Thymus (tissue), 11 donors: Measurements from ENCODE around the gene PEX6. TPM values are rescaled to one million over a fixed set of nuclear protein-coding genes. Genes with fewer than 3 reads are reported as not detected.
"Not testable (repeated sequence)": the region's sequence is repeated elsewhere in the genome, so short reads cannot be mapped to it uniquely, and the experiment has no call there.

Source experiments
- DNase-seq, 9 donors: peaks; one replicate each; pipeline ENCODE4 v3.0.0-alpha.2; 2013; ENCODE audit warnings: low spot score in 9 of 9, low read depth in 6 of 9, missing footprints in 1 of 9
- H3K27ac ChIP-seq, 2 donors: one replicate each; pipeline ENCODE4 v1.5.1; 2013; ENCODE audit warnings: control low read depth in 1 of 2, low read depth in 1 of 2, low read length in 1 of 2, mild to moderate bottlenecking in 1 of 2, moderate library complexity in 1 of 2
- H3K27me3 ChIP-seq, 2 donors: one replicate each; pipeline ENCODE4 v1.5.1; 2013; ENCODE audit warnings: low read length in 1 of 2; ENCODE audit not compliant: control insufficient read depth in 2 of 2, insufficient read depth in 1 of 2
- H3K36me3 ChIP-seq, 2 donors: one replicate each; pipeline ENCODE4 v1.5.1; 2013; ENCODE audit warnings: low read length in 1 of 2, mild to moderate bottlenecking in 1 of 2, moderate library complexity in 1 of 2; ENCODE audit not compliant: control insufficient read depth in 2 of 2, insufficient read depth in 2 of 2
- H3K4me1 ChIP-seq, 2 donors: one replicate each; pipeline ENCODE4 v1.5.1; 2013; ENCODE audit warnings: low read length in 2 of 2; ENCODE audit not compliant: control insufficient read depth in 2 of 2, insufficient read depth in 2 of 2
- H3K4me3 ChIP-seq, 2 donors: one replicate each; pipeline ENCODE4 v1.5.1; 2013; ENCODE audit warnings: low read length in 2 of 2, control low read depth in 1 of 2, mild to moderate bottlenecking in 1 of 2
- H3K9me3 ChIP-seq, 2 donors: one replicate each; pipeline ENCODE4 v1.5.1; 2013; ENCODE audit warnings: low read length in 1 of 2, mild to moderate bottlenecking in 1 of 2; ENCODE audit not compliant: control insufficient read depth in 2 of 2, insufficient read depth in 1 of 2
- WGBS: extraction: QIAGEN DNeasy Blood & Tissue Kit; methylation state at CpG from one replicate; pipeline ENCODE4 v1.1.7; 2013; 5-methylcytosine and 5-hydroxymethylcytosine counted together
- polyA plus RNA-seq: library from polyadenylated mRNA; stranded (reverse); fragments of 200-250 nt; gene quantifications from one replicate; pipeline ENCODE4 v1.2.3, GENCODE V29; 2013
- total RNA-seq: library from RNA; stranded (reverse); fragments of 120-200 nt; gene quantifications from one replicate; pipeline ENCODE4 v1.2.4, GENCODE V29; 2013
- donor health status: healthy.

Gene PEX6
- total and polyA plus RNA-seq, 2 donors = 14.6 to 16.6 TPM

GRCh38 chr6:42954405-42954804 is 24.6 kb downstream of the PEX6 start:
- H3K27me3 ChIP-seq, H3K4me1 ChIP-seq, H3K4me3 ChIP-seq, H3K36me3 ChIP-seq, DNase-seq, H3K9me3 ChIP-seq, H3K27ac ChIP-seq: not testable (repeated sequence)
- 97% methylated on average over 4 of the region's 4 CpGs for WGBS

- Histone ChIP-seq H3K36me3 (peaks cover 4 to 12% of the 10 kb centered on the region in 2 donors), H3K4me1 (no peaks in the 10 kb centered on the region), H3K27ac (no peak overlapping the region), H3K4me3 (no peak overlapping the region), H3K27me3 (no peaks in the 10 kb centered on the region), H3K9me3 (no peaks in the 10 kb centered on the region)
- WGBS = 96% methylated on average over 4 of the region's 4 CpGs
- DNase-seq = no peak
Observed at GRCh38 chr6:42952389-42952788, 26.6 kb downstream of the PEX6 start.

GRCh38 chr6:42947950-42948349 is 31.0 kb downstream of the PEX6 start:
- H3K4me1 ChIP-seq = no peaks in the 10 kb centered on the region
- no peaks in the 10 kb centered on the region for H3K27me3 ChIP-seq
- peaks cover 29 to 44% of the 10 kb centered on the region in 2 donors for H3K36me3 ChIP-seq
- no peak overlapping the region for H3K4me3 ChIP-seq
- H3K27ac ChIP-seq = no peak overlapping the region
- DNase-seq = no peak
- H3K9me3 ChIP-seq = no peaks in the 10 kb centered on the region

GRCh38 chr6:42942444-42942843 is 36.5 kb downstream of the PEX6 start:
- Histone ChIP-seq H3K27ac (no peak overlapping the region), H3K27me3 (no peaks in the 10 kb centered on the region), H3K4me3 (no peak overlapping the region), H3K4me1 (no peaks in the 10 kb centered on the region), H3K36me3 (peaks cover 77 to 83% of the 10 kb centered on the region in 2 donors), H3K9me3 (no peaks in the 10 kb centered on the region)
- no peak for DNase-seq
- WGBS = 94% methylated on average over 7 of the region's 7 CpGs

- not testable (repeated sequence) for H3K4me1 ChIP-seq, DNase-seq, H3K27me3 ChIP-seq, H3K4me3 ChIP-seq, H3K27ac ChIP-seq, H3K9me3 ChIP-seq
- WGBS = 97% methylated on average over 5 of the region's 5 CpGs
- H3K36me3 ChIP-seq = peaks cover 84 to 90% of the 10 kb centered on the region in 2 donors
Observed at GRCh38 chr6:42941356-42941755, 37.6 kb downstream of the PEX6 start.

GRCh38 chr6:42940493-42941045 is 38.4 kb downstream of the PEX6 start:
- DNase-seq = no peak
- Histone ChIP-seq H3K4me1 (peaks cover 0 to under 1% of the 10 kb centered on the region in 2 donors), H3K36me3 (peaks cover 87 to 92% of the 10 kb centered on the region in 2 donors), H3K27me3 (no peaks in the 10 kb centered on the region), H3K9me3 (no peaks in the 10 kb centered on the region), H3K27ac (no peak overlapping the region), H3K4me3 (no peak overlapping the region)
- WGBS = 98% methylated on average over 6 of the region's 6 CpGs

- H3K27ac ChIP-seq = no peak overlapping the region
- no peak overlapping the region for H3K4me3 ChIP-seq
- H3K36me3 ChIP-seq = peaks cover 86 to 93% of the 10 kb centered on the region in 2 donors
- 96% methylated on average over 4 of the region's 4 CpGs for WGBS
- H3K9me3 ChIP-seq = no peaks in the 10 kb centered on the region
- DNase-seq = no peak
- peaks cover 0 to 7% of the 10 kb centered on the region in 2 donors for H3K4me1 ChIP-seq
- H3K27me3 ChIP-seq = no peaks in the 10 kb centered on the region
Observed at GRCh38 chr6:42939810-42940167, 39.2 kb downstream of the PEX6 start.

GRCh38 chr6:42938987-42939809 is 39.8 kb downstream of the PEX6 start:
- H3K4me3 ChIP-seq = no peak overlapping the region
- no peaks in the 10 kb centered on the region for H3K9me3 ChIP-seq
- 98% methylated on average over 9 of the region's 9 CpGs for WGBS
- no peak overlapping the region for H3K27ac ChIP-seq
- DNase-seq = no peak
- H3K27me3 ChIP-seq = no peaks in the 10 kb centered on the region
- H3K4me1 ChIP-seq = peaks cover 0 to 10% of the 10 kb centered on the region in 2 donors
- H3K36me3 ChIP-seq = peaks cover 89 to 95% of the 10 kb centered on the region in 2 donors

- DNase-seq = no peak
- Histone ChIP-seq H3K27ac (no peak overlapping the region), H3K4me3 (no peak overlapping the region), H3K36me3 (peaks cover 85 to 94% of the 10 kb centered on the region in 2 donors), H3K27me3 (no peaks in the 10 kb centered on the region), H3K4me1 (peaks cover 0 to 11% of the 10 kb centered on the region in 2 donors), H3K9me3 (no peaks in the 10 kb centered on the region)
- WGBS = 99% methylated on average over 5 of the region's 5 CpGs
Observed at GRCh38 chr6:42938428-42938796, 40.6 kb downstream of the PEX6 start.
